ELF-1 (cell line): ENCODE results near the gene TOMM20.
A peak's percentile ranks its signal among the peaks of the same experiment; 100 is the strongest.

Experiments
- DNase-seq: peaks from one replicate; pipeline ENCODE4 v3.0.0-alpha.2; 2016; ENCODE audit warnings: low read depth, low spot score

The TOMM20 gene

DNA sequence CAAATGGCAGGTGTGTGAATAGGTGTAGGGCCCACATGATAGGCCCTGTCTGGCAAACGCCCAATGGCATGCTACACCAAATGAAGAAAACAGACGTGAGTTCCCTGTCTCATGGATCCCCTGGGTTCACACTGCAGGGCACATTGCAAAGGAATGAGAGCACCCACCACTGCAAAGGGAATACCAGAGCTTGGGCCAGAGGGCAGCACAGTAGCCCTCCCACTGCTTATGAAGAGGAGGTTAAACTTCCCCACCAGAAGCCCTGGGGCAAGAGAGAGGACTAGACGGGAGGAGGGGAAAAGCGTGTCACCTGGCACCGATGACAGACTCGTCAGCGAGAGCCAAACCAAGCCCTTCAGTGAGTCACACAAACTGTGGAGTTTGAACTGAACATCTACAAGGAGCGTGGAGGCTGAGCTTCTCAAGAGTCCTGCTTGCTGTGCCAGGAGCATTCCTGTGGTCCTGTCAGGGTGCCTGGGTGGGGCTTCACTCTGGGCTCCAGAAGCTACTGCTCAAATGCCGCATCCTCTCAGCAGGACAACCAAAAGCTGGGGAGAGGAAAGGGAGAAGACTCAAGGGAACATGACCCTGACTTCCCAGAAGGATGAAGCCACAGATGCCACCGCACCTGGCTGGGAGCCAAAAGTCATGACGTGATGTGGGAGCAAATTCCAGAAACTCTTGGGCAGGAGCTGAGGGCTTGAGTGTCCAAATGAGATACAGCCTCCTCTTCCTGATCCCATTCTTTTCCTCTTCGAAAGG, 61.1 kb downstream of the TOMM20 start:
- peak; percentile 81 for DNase-seq

DNA sequence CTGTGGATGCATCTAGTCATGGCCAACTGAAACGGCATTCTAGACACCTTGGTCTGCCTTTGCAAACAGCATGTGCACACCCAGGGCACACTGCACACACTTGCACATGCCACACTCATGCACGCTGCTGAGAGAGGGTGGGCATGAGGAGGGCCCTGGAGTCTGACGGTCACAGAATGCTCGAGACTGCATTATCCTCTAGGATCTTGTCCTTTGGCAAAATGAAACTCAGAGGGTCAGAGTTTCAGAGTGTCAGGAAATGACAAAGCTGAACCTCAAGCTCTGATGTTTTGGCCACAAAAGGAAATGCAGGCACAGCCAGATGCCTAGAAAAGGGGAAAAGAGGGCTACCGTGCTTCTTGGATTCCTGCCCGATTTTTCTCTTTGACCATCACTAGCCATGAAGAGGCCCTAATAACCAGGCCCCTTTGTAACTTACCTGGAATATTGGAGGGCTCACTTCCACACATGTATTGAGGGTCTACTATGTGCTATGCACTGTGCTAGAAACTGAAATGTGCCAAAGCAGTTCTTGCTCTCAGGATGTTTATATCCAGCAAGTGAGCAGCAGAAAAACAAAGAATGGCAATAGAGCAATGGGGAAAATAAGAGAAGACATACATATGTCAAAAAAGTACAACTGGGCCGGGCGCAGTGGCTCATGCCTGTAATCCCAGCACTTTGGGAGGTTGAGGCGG, 65.4 kb downstream of the TOMM20 start:
- DNase-seq = no peak

DNA sequence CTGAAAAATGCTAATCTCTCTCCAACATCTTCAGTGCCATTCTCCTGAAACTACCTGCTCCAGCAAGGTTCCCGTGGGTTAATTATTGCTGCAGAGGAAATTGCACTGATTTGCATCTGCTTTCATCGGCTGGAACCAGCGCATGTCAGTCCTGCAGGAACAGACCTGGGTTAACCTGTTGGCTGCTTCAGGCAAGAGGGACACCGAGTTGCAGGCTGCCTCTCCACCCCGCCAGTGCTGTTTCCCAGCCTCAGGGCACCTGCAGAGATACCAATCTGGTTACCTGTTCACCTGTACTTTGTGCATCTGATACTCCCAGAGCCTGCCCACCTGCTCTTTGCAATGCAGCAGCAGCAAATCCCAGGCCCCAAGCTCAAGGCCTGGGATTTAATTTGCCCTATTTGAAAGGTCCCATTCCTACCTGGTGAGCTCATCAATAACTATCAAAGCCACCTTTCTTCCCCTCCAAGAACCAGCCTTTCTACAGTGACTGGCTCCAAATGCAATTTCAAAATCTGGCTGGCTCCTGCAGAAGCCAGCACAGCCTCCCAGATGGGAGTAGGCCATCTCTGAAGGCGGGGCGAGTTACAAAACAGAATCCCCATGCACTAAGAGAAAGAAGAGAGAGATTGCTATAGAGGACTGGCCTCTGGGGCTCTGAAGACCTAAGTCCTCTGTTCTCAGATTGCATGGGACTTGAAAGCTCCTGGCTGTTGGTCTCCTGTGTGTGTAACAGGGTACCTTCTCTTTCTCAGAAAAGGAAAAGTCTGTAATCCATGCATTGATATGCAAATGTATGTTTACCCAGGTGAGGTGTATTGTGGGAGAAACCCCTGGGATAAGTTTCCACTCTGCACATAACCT, 67.8 kb downstream of the TOMM20 start:
- DNase-seq = peak; percentile 95
